GM23338 (cell line): Measurements from ENCODE around the gene MYOC.
"Not testable (repeated sequence)": the region's sequence is repeated elsewhere in the genome, so short reads cannot be mapped to it uniquely, and the experiment has no call there.

Experiments
- CREB1 ChIP-seq: fragments of 250-450 bp; sonication (Bioruptor Pico); IDR thresholded peaks from 2 replicates; pipeline ENCODE4 v1.5.0; 2020; ENCODE audit warnings: low read depth, mild to moderate bottlenecking, moderate library complexity
- CTCF ChIP-seq, 2 experiments: fragments of 200-600 bp in 1 of 2; sonication (generic) in 1 of 2; conservative IDR thresholded peaks; 2 replicates each; pipeline versions ENCODE4 v1.5.1 to v1.6.1; 2016 to 2017; ENCODE audit warnings: antibody characterized with exemption in 2 of 2, low read depth in 2 of 2, mild to moderate bottlenecking in 2 of 2, moderate library complexity in 1 of 2
- ETS1 ChIP-seq: IDR thresholded peaks from 2 replicates; pipeline ENCODE4 v1.6.1; 2016; ENCODE audit warnings: antibody characterized with exemption
- EZH2 ChIP-seq: fragments of 200-600 bp; sonication (generic); IDR thresholded peaks from one replicate; pipeline ENCODE4 v1.8.0; 2017; ENCODE audit warnings: antibody characterized with exemption, mild to moderate bottlenecking, low read depth; ENCODE audit not compliant: unreplicated experiment
- EZH2phosphoT487 ChIP-seq: fragments of 200-600 bp; sonication (generic); IDR thresholded peaks from one replicate; pipeline ENCODE4 v1.8.1; 2018; ENCODE audit warnings: antibody characterized with exemption; ENCODE audit not compliant: unreplicated experiment
- NANOG ChIP-seq: IDR thresholded peaks from 2 replicates; pipeline ENCODE4 v1.6.1; 2016; ENCODE audit warnings: antibody characterized with exemption, borderline replicate concordance
- POLR2AphosphoS5 ChIP-seq: IDR thresholded peaks from 2 replicates; pipeline ENCODE4 v1.6.1; 2016; ENCODE audit warnings: antibody characterized with exemption, low read depth
- REST ChIP-seq: IDR thresholded peaks from one replicate; pipeline ENCODE4 v1.6.1; 2018; ENCODE audit warnings: antibody characterized with exemption; ENCODE audit not compliant: unreplicated experiment
- ZNF114 ChIP-seq: fragments of 250-450 bp; sonication (Bioruptor Pico); IDR thresholded peaks from 2 replicates; pipeline ENCODE4 v1.5.0; 2020; ENCODE audit warnings: mild to moderate bottlenecking, moderate library complexity
- ZNF331 ChIP-seq: fragments of 250-450 bp; sonication (Bioruptor Pico); IDR thresholded peaks from 2 replicates; pipeline ENCODE4 v1.5.0; 2020; ENCODE audit warnings: low read depth, mild to moderate bottlenecking, moderate library complexity
- ZNF462 ChIP-seq: fragments of 250-450 bp; sonication (Bioruptor Pico); IDR thresholded peaks from 2 replicates; pipeline ENCODE4 v1.5.0; 2020; ENCODE audit warnings: mild to moderate bottlenecking, moderate library complexity

DNA sequence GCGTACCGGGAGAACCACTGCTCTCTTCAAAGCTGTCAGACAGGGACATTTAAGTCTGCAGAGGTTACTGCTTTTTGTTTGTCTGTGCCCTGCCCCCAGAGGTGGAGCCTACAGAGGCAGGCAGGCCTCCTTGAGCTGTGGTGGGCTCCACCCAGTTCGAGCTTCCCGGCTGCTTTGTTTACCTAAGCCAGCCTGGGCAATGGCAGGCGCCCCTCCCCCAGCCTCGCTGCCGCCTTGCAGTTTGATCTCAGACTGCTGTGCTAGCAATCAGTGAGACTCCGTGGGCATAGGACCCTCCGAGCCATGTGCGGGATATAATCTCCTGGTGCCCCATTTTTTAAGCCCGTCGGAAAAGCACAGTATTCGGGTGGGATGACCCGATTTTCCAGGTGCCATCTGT, 43.3 kb upstream of the MYOC start:
- TF ChIP-seq EZH2; CTCF (conservative IDR thresholded peaks at IDR 0.05; ENCODE audit: low read depth in 2 of 2); POLR2AphosphoS5; REST; NANOG; ETS1; EZH2phosphoT487; ZNF462; ZNF114 (CRISPR knock-in tag); CREB1 (CRISPR knock-in tag); ZNF331 (CRISPR knock-in tag): not testable (repeated sequence)
